ENCODE measurements around the gene ORC3.

DNA sequence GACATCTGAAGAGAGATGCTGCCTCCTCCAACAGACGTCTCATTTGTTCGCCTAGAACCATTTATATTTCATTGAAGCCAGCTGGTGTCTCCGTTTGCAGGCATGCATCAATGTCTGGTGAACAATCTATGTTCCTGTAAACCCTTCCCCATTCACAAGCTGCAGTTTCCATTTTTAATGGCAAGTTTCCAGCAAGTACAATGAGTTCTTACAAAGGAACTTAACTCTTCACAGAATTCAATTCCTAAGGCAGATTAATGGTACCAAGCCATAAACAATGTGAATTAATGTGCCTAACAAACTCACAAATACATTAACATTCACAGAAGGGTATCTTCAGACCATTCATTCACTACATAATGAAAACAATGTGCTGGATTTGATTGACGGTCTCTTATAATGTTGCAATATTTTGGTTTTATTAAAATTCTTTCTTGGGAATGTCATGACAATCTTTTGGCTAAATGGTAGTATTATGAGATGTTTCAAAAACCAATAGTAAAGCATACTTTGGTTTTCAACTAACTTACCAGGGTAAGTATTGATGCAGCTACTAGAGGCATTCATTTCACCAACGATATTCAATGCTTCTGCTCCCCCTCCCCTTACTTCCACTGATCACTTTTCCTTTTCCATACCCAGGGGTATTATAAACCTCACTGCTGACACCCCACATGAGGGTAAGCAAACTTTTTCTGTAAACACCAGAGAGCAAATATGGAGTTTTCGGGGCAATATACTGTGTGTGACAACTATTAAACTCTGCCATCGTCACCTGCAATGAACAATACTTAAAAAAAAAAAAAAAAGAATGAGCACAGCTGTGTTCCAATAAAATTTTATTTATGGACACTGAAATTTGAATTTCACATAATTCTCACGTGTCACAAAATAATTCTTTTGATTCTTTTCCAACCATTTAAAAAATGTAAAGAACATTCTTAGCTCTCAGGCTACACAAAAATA lies 107.9 kb downstream of the ORC3 start:
- TF ChIP-seq, protein P1, sequence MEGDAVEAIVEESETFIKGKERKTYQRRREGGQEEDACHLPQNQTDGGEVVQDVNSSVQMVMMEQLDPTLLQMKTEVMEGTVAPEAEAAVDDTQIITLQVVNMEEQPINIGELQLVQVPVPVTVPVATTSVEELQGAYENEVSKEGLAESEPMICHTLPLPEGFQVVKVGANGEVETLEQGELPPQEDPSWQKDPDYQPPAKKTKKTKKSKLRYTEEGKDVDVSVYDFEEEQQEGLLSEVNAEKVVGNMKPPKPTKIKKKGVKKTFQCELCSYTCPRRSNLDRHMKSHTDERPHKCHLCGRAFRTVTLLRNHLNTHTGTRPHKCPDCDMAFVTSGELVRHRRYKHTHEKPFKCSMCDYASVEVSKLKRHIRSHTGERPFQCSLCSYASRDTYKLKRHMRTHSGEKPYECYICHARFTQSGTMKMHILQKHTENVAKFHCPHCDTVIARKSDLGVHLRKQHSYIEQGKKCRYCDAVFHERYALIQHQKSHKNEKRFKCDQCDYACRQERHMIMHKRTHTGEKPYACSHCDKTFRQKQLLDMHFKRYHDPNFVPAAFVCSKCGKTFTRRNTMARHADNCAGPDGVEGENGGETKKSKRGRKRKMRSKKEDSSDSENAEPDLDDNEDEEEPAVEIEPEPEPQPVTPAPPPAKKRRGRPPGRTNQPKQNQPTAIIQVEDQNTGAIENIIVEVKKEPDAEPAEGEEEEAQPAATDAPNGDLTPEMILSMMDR (IDR thresholded peaks at IDR 0.05), result no peak
- TF ChIP-seq POLR2A (IDR thresholded peaks at IDR 0.05), result no peak

All from body of pancreas (tissue), 4 donors.